ENCODE results near the gene DZIP3. TPM values are rescaled to one million over a fixed set of nuclear protein-coding genes. Genes with fewer than 3 reads are reported as not detected.

Gene DZIP3
- total and polyA plus RNA-seq, 10 of the 15 experiments (the other 5 are each of a cell fraction or from before 2014, with no cell fraction given): 4.3 to 15.6 (median 9.2) TPM

- Histone ChIP-seq H3K36me3 (ENCODE audit: control insufficient read depth in 2 of 2, insufficient read depth in 2 of 2, low read length in 1 of 2) (no peaks in the 10 kb centered on the region; a peak in 1 of 4 replicates), H2AFZ (ENCODE audit: control insufficient read depth, low read depth, low read length) (no peak overlapping the region), H3K4me3 (no peak overlapping the region), H3K79me2 (ENCODE audit: control insufficient read depth, insufficient read depth, low read length) (no peaks in the 10 kb centered on the region), H3K9me3 (replicated peaks; ENCODE audit: control insufficient read depth, insufficient read depth, low read length) (no peaks in the 10 kb centered on the region), H3K27ac (ENCODE audit: control insufficient read depth, insufficient read depth) (no peak overlapping the region), H4K20me1 (ENCODE audit: control insufficient read depth, insufficient read depth) (no peaks in the 10 kb centered on the region), H3K9ac (ENCODE audit: control insufficient read depth, insufficient read depth, low read length) (no peak overlapping the region), H3K4me1 (ENCODE audit: control insufficient read depth, insufficient read depth, low read length) (no peaks in the 10 kb centered on the region), H3K27me3 (replicated peaks in 1 of 2; ENCODE audit: control insufficient read depth in 2 of 2, insufficient read depth in 2 of 2, low read length in 1 of 2) (no peaks in the 10 kb centered on the region), H3K4me2 (ENCODE audit: control insufficient read depth, insufficient read depth) (no peak overlapping the region)
- CTCF ChIA-PET: interaction anchor here (0.7 to 1.5 kb wide), 3 partner anchors 8 to 146 kb away, joined by 3 to 4 read pairs (median 3); no protein-coding TSS in a partner anchor
- FAIRE-seq (no peak), DNase-seq (ENCODE audit: low read depth, low spot score) (no peak), ATAC-seq (no peak)
- in situ Hi-C loops (cut with MboI): no loop called here
- RAD21 ChIA-PET (ENCODE audit: unreplicated experiment): interaction anchor here (1.1 kb wide), 1 partner anchor 34 kb away, joined by 3 read pairs; the partner anchor contains the start of genes CIP2A and DZIP3
- SMC1A ChIA-PET (ENCODE audit: uncharacterized antibody, unreplicated experiment): interaction anchor here (1.0 to 2.2 kb wide), 3 partner anchors 8 to 70 kb away, joined by 3 to 10 read pairs (median 3); no protein-coding TSS in a partner anchor
- intact Hi-C loops (cut with micrococcal nuclease; ENCODE audit: unreplicated experiment): no loop called here
- no TSS peak for BruUV-seq (replicated peaks)
- TF ChIP-seq, protein P1, sequence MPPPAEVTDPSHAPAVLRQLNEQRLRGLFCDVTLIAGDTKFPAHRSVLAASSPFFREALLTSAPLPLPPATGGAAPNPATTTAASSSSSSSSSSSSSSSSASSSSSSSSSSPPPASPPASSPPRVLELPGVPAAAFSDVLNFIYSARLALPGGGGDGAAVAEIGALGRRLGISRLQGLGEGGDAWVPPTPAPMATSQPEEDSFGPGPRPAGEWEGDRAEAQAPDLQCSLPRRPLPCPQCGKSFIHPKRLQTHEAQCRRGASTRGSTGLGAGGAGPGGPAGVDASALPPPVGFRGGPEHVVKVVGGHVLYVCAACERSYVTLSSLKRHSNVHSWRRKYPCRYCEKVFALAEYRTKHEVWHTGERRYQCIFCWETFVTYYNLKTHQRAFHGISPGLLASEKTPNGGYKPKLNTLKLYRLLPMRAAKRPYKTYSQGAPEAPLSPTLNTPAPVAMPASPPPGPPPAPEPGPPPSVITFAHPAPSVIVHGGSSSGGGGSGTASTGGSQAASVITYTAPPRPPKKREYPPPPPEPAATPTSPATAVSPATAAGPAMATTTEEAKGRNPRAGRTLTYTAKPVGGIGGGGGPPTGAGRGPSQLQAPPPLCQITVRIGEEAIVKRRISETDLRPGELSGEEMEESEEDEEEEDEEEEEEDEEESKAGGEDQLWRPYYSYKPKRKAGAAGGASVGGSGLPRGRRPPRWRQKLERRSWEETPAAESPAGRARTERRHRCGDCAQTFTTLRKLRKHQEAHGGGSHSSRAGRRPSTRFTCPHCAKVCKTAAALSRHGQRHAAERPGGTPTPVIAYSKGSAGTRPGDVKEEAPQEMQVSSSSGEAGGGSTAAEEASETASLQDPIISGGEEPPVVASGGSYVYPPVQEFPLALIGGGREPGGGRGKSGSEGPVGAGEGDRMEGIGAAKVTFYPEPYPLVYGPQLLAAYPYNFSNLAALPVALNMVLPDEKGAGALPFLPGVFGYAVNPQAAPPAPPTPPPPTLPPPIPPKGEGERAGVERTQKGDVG (CRISPR knock-in tag; IDR thresholded peaks at IDR 0.05): no peak
- no peak for TF ChIP-seq POLR2A (IDR thresholded peaks at IDR 0.05; ENCODE audit: low read depth, low read length)
- TF ChIP-seq ZBED1 (IDR thresholded peaks at IDR 0.05; ENCODE audit: borderline replicate concordance): no peak
- TF ChIP-seq ZZZ3 (IDR thresholded peaks at IDR 0.05; ENCODE audit: control insufficient read depth, insufficient read length, low read depth): no peak
- POLR2A ChIA-PET: no interaction called here
- WGBS (ENCODE audit: insufficient coverage, insufficient replicate concordance, low lambda C conversion rate, missing lambda C conversion rate): 50% methylated on average over 3 of the region's 3 CpGs
Measured at GRCh38 chr3:108623504-108623903, 34.0 kb downstream of the DZIP3 start.

DNA sequence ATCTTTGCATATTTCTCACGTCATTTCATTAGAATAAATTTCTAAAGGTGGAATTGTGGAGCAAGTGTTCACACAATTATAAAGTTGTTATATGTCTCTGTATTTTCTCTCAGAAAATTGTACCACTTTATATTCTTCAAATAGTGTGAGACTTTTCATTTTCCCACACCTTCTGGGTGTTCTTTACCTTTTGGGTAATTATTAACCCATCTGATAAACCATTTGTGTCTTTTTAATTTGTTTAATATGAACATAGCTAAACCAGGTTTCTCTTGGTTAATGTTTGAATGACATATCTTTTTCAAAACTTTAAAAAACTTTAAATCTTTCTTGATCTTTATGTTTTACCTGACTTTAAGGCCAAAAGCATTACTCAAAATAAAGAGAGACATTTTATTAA, 40.5 kb downstream of the DZIP3 start:
- H3K4me2 ChIP-seq (ENCODE audit: control insufficient read depth, insufficient read depth): no peak overlapping the region
- WGBS (ENCODE audit: insufficient coverage, insufficient replicate concordance, low lambda C conversion rate, missing lambda C conversion rate): 92% methylated on average over 1 of the region's 1 CpG
- ChIA-PET CTCF (interaction anchor here (1.6 kb wide), 1 partner anchor 78 kb away, joined by 3 read pairs; no protein-coding TSS in a partner anchor), SMC1A (ENCODE audit: uncharacterized antibody, unreplicated experiment) (interaction anchor here (1.1 kb wide), 1 partner anchor 31 kb away, joined by 3 read pairs; no protein-coding TSS in a partner anchor), RAD21 (ENCODE audit: unreplicated experiment) (no interaction called here), POLR2A (no interaction called here)
- H4K20me1 ChIP-seq (ENCODE audit: control insufficient read depth, insufficient read depth): no peaks in the 10 kb centered on the region
- no peak for ATAC-seq
- no peaks in the 10 kb centered on the region; a peak in 1 of 4 replicates for H3K36me3 ChIP-seq (ENCODE audit: control insufficient read depth in 2 of 2, insufficient read depth in 2 of 2, low read length in 1 of 2)
- BruUV-seq (replicated peaks): no TSS peak
- no peaks in the 10 kb centered on the region for H3K27me3 ChIP-seq (replicated peaks in 1 of 2; ENCODE audit: control insufficient read depth in 2 of 2, insufficient read depth in 2 of 2, low read length in 1 of 2)
- no peak for TF ChIP-seq RELA (IDR thresholded peaks at IDR 0.05; ENCODE audit: borderline replicate concordance, partially characterized antibody)
- no peak for TF ChIP-seq RUNX3 (IDR thresholded peaks at IDR 0.05; ENCODE audit: low read length)
- TF ChIP-seq RAD21 (IDR thresholded peaks at IDR 0.05; ENCODE audit: insufficient read depth, low read depth, low read length): no peak
- intact Hi-C loops (cut with micrococcal nuclease; ENCODE audit: unreplicated experiment): no loop called here
- H3K79me2 ChIP-seq (ENCODE audit: control insufficient read depth, insufficient read depth, low read length): no peaks in the 10 kb centered on the region
- no peak overlapping the region for H3K4me3 ChIP-seq
- no peak overlapping the region for H2AFZ ChIP-seq (ENCODE audit: control insufficient read depth, low read depth, low read length)
- H3K9ac ChIP-seq (ENCODE audit: control insufficient read depth, insufficient read depth, low read length): no peak overlapping the region
- no peaks in the 10 kb centered on the region for H3K4me1 ChIP-seq (ENCODE audit: control insufficient read depth, insufficient read depth, low read length)
- no peak overlapping the region for H3K27ac ChIP-seq (ENCODE audit: control insufficient read depth, insufficient read depth)
- H3K9me3 ChIP-seq (replicated peaks; ENCODE audit: control insufficient read depth, insufficient read depth, low read length): no peaks in the 10 kb centered on the region
- FAIRE-seq: no peak
- DNase-seq (ENCODE audit: low read depth, low spot score): no peak
- in situ Hi-C loops (cut with MboI): no loop called here
